ENCODE data around the gene AOC1. TPM values are rescaled to one million over a fixed set of nuclear protein-coding genes. Genes with fewer than 3 reads are reported as not detected.

AOC1 gene
- total RNA-seq, 2 experiments from 2014 or later: not detected

DNA sequence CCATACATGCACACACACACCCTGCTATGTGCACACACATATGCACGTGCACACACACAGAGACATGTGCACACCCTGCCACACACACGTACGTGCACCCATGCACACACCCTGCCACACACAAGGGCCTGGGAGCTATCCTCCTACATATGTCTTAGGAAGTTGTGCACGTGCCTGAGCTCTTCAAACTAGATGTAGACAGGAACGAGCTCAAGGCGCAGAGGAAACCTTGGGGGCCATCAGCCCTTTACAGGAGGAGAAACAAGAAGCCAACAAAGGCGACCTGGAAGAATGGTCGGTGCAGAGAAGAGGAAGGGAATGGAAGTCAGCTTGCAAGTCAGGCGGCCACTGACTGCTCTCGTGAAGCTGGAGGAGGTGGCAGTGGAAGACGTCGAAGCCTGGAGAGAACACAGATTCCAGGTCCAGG is 58.7 kb downstream of the AOC1 start:
- H3K4me3 Mint-ChIP-seq: no peak overlapping the region
- CTCF ChIA-PET: interaction anchor here (1.5 kb wide), 1 partner anchor 13 kb away, joined by 4 read pairs; no protein-coding TSS in a partner anchor
- peaks cover 18% of the 10 kb centered on the region for H3K4me1 Mint-ChIP-seq (ENCODE audit: low read depth)

More for the DNA sequence above, 58.7 kb downstream of the AOC1 start:
- Histone ChIP-seq H3K27ac (ENCODE audit: low read depth in 1 of 2, low read length in 2 of 2) (no peak overlapping the region), H3K4me1 (ENCODE audit: insufficient read depth, low read length) (peaks cover 15% of the 10 kb centered on the region), H3K27me3 (ENCODE audit: control insufficient read depth in 1 of 2, insufficient read depth in 2 of 2, low read length in 2 of 2) (no peaks in the 10 kb centered on the region), H3K9me3 (ENCODE audit: control insufficient read depth in 1 of 2, insufficient read depth in 1 of 2, low read length in 2 of 2) (no peaks in the 10 kb centered on the region), H3K4me3 (ENCODE audit: low read length) (no peak overlapping the region), H3K36me3 (ENCODE audit: insufficient read depth, low read length) (no peaks in the 10 kb centered on the region)
- Mint-ChIP-seq H3K27me3 (peaks cover 8% of the 10 kb centered on the region), H3K9me3 (no peaks in the 10 kb centered on the region), H3K36me3 (ENCODE audit: low read depth) (no peaks in the 10 kb centered on the region), H3K27ac (no peak overlapping the region)
- intact Hi-C loops (cut with DNase I, micrococcal nuclease): no loop called here
- TF ChIP-seq, protein P1, sequence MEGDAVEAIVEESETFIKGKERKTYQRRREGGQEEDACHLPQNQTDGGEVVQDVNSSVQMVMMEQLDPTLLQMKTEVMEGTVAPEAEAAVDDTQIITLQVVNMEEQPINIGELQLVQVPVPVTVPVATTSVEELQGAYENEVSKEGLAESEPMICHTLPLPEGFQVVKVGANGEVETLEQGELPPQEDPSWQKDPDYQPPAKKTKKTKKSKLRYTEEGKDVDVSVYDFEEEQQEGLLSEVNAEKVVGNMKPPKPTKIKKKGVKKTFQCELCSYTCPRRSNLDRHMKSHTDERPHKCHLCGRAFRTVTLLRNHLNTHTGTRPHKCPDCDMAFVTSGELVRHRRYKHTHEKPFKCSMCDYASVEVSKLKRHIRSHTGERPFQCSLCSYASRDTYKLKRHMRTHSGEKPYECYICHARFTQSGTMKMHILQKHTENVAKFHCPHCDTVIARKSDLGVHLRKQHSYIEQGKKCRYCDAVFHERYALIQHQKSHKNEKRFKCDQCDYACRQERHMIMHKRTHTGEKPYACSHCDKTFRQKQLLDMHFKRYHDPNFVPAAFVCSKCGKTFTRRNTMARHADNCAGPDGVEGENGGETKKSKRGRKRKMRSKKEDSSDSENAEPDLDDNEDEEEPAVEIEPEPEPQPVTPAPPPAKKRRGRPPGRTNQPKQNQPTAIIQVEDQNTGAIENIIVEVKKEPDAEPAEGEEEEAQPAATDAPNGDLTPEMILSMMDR (IDR thresholded peaks at IDR 0.05): no peak
- POLR2A ChIA-PET: no interaction called here
- ATAC-seq (ENCODE audit: poor library complexity) (no peak), DNase-seq (no peak)

Other genes starting within 250 kb of the AOC1 start
- 10 to 100 TPM; 14.3 to 14.9 TPM for gene GIMAP6, start 220.1 kb upstream of the AOC1 start, total RNA-seq
- gene GIMAP2, start 166.8 kb upstream of the AOC1 start, total RNA-seq: 10 to 100 TPM; 64.1 to 65.1 TPM
- gene GIMAP1, start 135.9 kb upstream of the AOC1 start, total RNA-seq: 1 to 10 TPM; 8.0 to 8.1 TPM
- 10 to 100 TPM; 31.3 to 35.2 TPM for gene GIMAP5, start 115.1 kb upstream of the AOC1 start, total RNA-seq
- gene TMEM176B, start 52.2 kb upstream of the AOC1 start, total RNA-seq: not detected
- gene TMEM176A, start 51.7 kb upstream of the AOC1 start, total RNA-seq: not detected
- 1 to 10 TPM; 1.9 to 2.3 TPM for gene KCNH2, start 125.8 kb downstream of the AOC1 start, total RNA-seq
- gene NOS3, start 138.5 kb downstream of the AOC1 start, total RNA-seq: 1 to 10 TPM; 3.9 to 7.1 TPM
- gene ATG9B, start 172.0 kb downstream of the AOC1 start, total RNA-seq: 10 to 100 TPM; 16.8 to 17.1 TPM
- 10 to 100 TPM; 57.0 to 62.2 TPM for gene ABCB8, start 175.9 kb downstream of the AOC1 start, total RNA-seq
- 10 to 100 TPM; 13.8 to 15.2 TPM for gene ASIC3, start 196.0 kb downstream of the AOC1 start, total RNA-seq
- 1 to 10 TPM; 3.1 to 3.5 TPM for gene CDK5, start 205.4 kb downstream of the AOC1 start, total RNA-seq
- 10 to 100 TPM; 27.1 to 31.4 TPM for gene SLC4A2, start 207.1 kb downstream of the AOC1 start, total RNA-seq
- 10 to 100 TPM; 82.2 to 84.2 TPM for gene FASTK, start 228.3 kb downstream of the AOC1 start, total RNA-seq
- gene TMUB1, start 231.0 kb downstream of the AOC1 start, total RNA-seq: 10 to 100 TPM; 44.5 to 46.6 TPM
- gene AGAP3, start 234.0 kb downstream of the AOC1 start, total RNA-seq: 10 to 100 TPM; 43.2 to 44.6 TPM